ENCODE data around the gene LRP1B. TPM values are rescaled to one million over a fixed set of nuclear protein-coding genes. Genes with fewer than 3 reads are reported as not detected.

Gene LRP1B
- total RNA-seq, 6 experiments from 2014 or later = 0.06 to 1.7 (median 0.15) TPM; not detected in 1

GRCh38 chr2:140410695-140411094, 1720.1 kb downstream of the LRP1B start:
- Histone ChIP-seq H3K27me3 (no peaks in the 10 kb centered on the region), H3K4me3 (no peak overlapping the region), H3K9me3 (no peaks in the 10 kb centered on the region), H3K27ac (no peak overlapping the region), H3K4me1 (no peaks in the 10 kb centered on the region), H3K36me3 (no peaks in the 10 kb centered on the region)
- no peak for DNase-seq
- no peak for ATAC-seq
- no peak for TF ChIP-seq CTCF (IDR thresholded peaks at IDR 0.05)
- no peak for TF ChIP-seq POLR2A (IDR thresholded peaks at IDR 0.05)
- WGBS (ENCODE audit: insufficient coverage, low coverage, low lambda C conversion rate, missing lambda C conversion rate) = 75% methylated on average over 1 of the region's 2 CpGs
- intact Hi-C loops (cut with DNase I) = no loop called here

DNA sequence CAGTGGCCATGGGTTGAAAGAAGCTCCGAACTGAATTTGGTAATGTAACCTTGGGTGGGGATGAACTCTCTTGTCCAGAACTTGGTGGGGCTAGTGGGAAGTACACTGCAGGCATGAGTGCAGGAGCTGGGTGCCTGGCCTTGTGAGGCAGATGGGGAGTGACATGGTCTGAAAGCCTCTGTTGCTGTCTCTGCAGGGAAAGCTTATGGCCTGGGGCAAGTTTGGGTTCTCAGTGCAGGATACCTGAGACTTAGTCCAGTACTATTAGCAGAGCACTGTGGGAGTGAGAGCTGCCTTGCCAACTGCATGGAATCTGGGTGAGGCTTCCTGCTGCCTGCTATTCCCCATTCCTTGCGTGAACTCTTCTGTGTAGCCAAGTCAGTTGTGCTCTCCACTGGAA, 1729.8 kb downstream of the LRP1B start:
- H3K4me3 ChIP-seq = no peak overlapping the region
- no peak for DNase-seq
- intact Hi-C loops (cut with DNase I) = no loop called here
- no peak overlapping the region for H3K27ac ChIP-seq
- no peaks in the 10 kb centered on the region for H3K27me3 ChIP-seq
- peak in 1 of 4 donors; percentile 34 for ATAC-seq
- no peaks in the 10 kb centered on the region for H3K9me3 ChIP-seq
- H3K4me1 ChIP-seq = no peaks in the 10 kb centered on the region
- TF ChIP-seq POLR2A (IDR thresholded peaks at IDR 0.05) = no peak
- no peak for TF ChIP-seq CTCF (IDR thresholded peaks at IDR 0.05)
- no peaks in the 10 kb centered on the region for H3K36me3 ChIP-seq
- WGBS (ENCODE audit: insufficient coverage, low coverage, low lambda C conversion rate, missing lambda C conversion rate) = 33% methylated on average over 1 of the region's 2 CpGs

DNA sequence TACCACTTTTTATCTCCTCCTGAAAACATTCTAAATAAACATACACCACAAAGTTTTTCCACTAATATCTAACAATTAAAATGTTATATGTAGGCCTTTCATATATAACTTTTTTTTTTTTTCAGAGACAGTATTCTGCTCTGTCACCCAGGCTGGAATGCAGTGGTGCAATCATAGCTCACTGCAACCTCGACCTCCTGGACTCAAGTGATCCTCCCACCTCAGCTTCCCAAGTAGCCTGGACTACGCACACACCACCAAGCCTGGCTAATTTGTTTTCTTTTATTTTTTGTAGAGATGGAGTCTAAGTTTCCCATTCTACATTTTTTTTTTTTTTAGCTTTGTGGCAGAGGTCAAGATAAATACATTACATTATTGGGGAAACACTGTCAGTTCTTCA, 1738.0 kb downstream of the LRP1B start:
- intact Hi-C loops (cut with DNase I) = no loop called here
- 19% methylated on average over 2 of the region's 2 CpGs for WGBS (ENCODE audit: insufficient coverage, low coverage, low lambda C conversion rate, missing lambda C conversion rate)

GRCh38 chr2:140384946-140385345, 1745.9 kb downstream of the LRP1B start:
- WGBS (ENCODE audit: insufficient coverage, low coverage, low lambda C conversion rate, missing lambda C conversion rate) = 76% methylated on average over 6 of the region's 6 CpGs
- Histone ChIP-seq H3K4me1 (no peaks in the 10 kb centered on the region), H3K27ac (no peak overlapping the region), H3K9me3 (no peaks in the 10 kb centered on the region), H3K4me3 (no peak overlapping the region), H3K36me3 (no peaks in the 10 kb centered on the region), H3K27me3 (no peaks in the 10 kb centered on the region)
- no peak for TF ChIP-seq CTCF (IDR thresholded peaks at IDR 0.05)
- no peak for TF ChIP-seq POLR2A (IDR thresholded peaks at IDR 0.05)
- intact Hi-C loops (cut with DNase I) = no loop called here
- ATAC-seq (no peak), DNase-seq (no peak)

More for the DNA sequence above, 1738.0 kb downstream of the LRP1B start:
- Histone ChIP-seq H3K4me1 (no peaks in the 10 kb centered on the region), H3K4me3 (no peak overlapping the region), H3K27me3 (no peaks in the 10 kb centered on the region), H3K36me3 (no peaks in the 10 kb centered on the region), H3K9me3 (no peaks in the 10 kb centered on the region), H3K27ac (no peak overlapping the region)
- ATAC-seq = peak in 1 of 4 donors; percentile 51
- TF ChIP-seq CTCF (IDR thresholded peaks at IDR 0.05) (no peak), POLR2A (IDR thresholded peaks at IDR 0.05) (no peak)
- DNase-seq = no peak

DNA sequence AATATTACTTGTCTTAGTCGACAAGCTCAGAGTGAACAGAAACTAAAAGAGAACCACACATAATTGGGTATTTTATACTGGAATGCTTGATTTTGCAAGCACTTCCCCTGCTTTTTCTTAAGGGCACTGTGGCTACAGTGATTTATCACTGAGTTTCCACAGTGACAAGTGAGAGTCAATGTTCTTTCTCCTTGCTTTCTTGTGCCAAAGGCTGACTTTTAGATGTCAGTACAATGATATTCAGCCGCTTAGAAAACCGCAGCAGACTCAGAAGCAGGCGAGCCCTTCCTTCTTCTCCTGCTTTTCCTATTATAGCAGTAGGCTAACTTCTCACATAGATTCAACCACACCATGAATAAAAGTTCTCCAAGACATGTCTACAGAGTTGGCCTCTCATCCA, 1747.0 kb downstream of the LRP1B start:
- H3K27me3 ChIP-seq = no peaks in the 10 kb centered on the region

More for the DNA sequence above, 1747.0 kb downstream of the LRP1B start:
- WGBS (ENCODE audit: insufficient coverage, low coverage, low lambda C conversion rate, missing lambda C conversion rate) = 54% methylated on average over 4 of the region's 4 CpGs
- ATAC-seq = no peak
- Histone ChIP-seq H3K36me3 (no peaks in the 10 kb centered on the region), H3K4me3 (no peak overlapping the region), H3K9me3 (no peaks in the 10 kb centered on the region), H3K4me1 (no peaks in the 10 kb centered on the region), H3K27ac (no peak overlapping the region)
- intact Hi-C loops (cut with DNase I) = no loop called here
- DNase-seq = no peak
- TF ChIP-seq POLR2A (IDR thresholded peaks at IDR 0.05) (no peak), CTCF (IDR thresholded peaks at IDR 0.05) (no peak)

Data from right lobe of liver (tissue), 6 donors.